GM18499 (cell line): ENCODE measurements around the gene METTL3.

ENCODE experiments used
- ATAC-seq: cut with Tn5 transposase; IDR thresholded peaks from one replicate; pipeline ENCODE4 v1.9.1; 2021; ENCODE audit warnings: moderate number of reproducible peaks; ENCODE audit not compliant: insufficient read depth, unreplicated experiment

METTL3 gene

GRCh38 chr14:21527318-21527679, 16.2 kb upstream of the METTL3 start:
- no peak for ATAC-seq

GRCh38 chr14:21526672-21527317, 15.7 kb upstream of the METTL3 start:
- no peak for ATAC-seq

- no peak for ATAC-seq
These were observed 15.0 kb upstream of the METTL3 start, which contains the start of gene SALL2 for GRCh38 chr14:21525962-21526671. TSS of gene SALL2 (minus strand) at chr14:21526346. CDS start at chr14:21526127, 219 bp downstream.

GRCh38 chr14:21525571-21525961, 14.4 kb upstream of the METTL3 start:
- no peak for ATAC-seq

GRCh38 chr14:21524575-21525490, 13.7 kb upstream of the METTL3 start:
- no peak for ATAC-seq

GRCh38 chr14:21523203-21523602, 12.1 kb upstream of the METTL3 start:
- no peak for ATAC-seq

- ATAC-seq = no peak
These were observed 10.4 kb upstream of the METTL3 start for GRCh38 chr14:21521501-21521900.

- no peak for ATAC-seq
These were observed 9.6 kb upstream of the METTL3 start for GRCh38 chr14:21520767-21521166.

- ATAC-seq = no peak
These were observed 7.6 kb upstream of the METTL3 start for GRCh38 chr14:21518725-21519124.

- ATAC-seq = no peak
These were observed 3.2 kb upstream of the METTL3 start for GRCh38 chr14:21514341-21514740.

GRCh38 chr14:21509432-21510143, 1.6 kb downstream of the METTL3 start:
- no peak for ATAC-seq

GRCh38 chr14:21506557-21506956, 4.6 kb downstream of the METTL3 start:
- no peak for ATAC-seq

- no peak for ATAC-seq
These were observed 6.1 kb downstream of the METTL3 start for GRCh38 chr14:21505012-21505553.

GRCh38 chr14:21503376-21503775, 7.8 kb downstream of the METTL3 start:
- ATAC-seq = no peak

- no peak for ATAC-seq
These were observed 9.6 kb downstream of the METTL3 start for GRCh38 chr14:21501568-21501967.

- no peak for ATAC-seq
These were observed 12.3 kb downstream of the METTL3 start for GRCh38 chr14:21498540-21499526.

- ATAC-seq = no peak
These were observed 14.7 kb downstream of the METTL3 start for GRCh38 chr14:21496453-21496852.

GRCh38 chr14:21494902-21495762, 16.0 kb downstream of the METTL3 start:
- no peak for ATAC-seq
